Hepatocyte (in vitro differentiated cells): Measurements from ENCODE around the gene RABAC1.

ENCODE experiments used
- EZH2 ChIP-seq: fragments of 200-600 bp; sonication (generic); IDR thresholded peaks from 2 replicates; pipeline ENCODE4 v1.6.1; 2016; ENCODE audit warnings: antibody characterized with exemption, mild to moderate bottlenecking, borderline replicate concordance
- TF ChIP-seq, protein P1 (sequence below): fragments of 200-600 bp; sonication (generic); IDR thresholded peaks from 2 replicates; pipeline ENCODE4 v1.5.1; 2016; ENCODE audit warnings: antibody characterized with exemption, mild to moderate bottlenecking; ENCODE audit not compliant: poor library complexity

DNA sequence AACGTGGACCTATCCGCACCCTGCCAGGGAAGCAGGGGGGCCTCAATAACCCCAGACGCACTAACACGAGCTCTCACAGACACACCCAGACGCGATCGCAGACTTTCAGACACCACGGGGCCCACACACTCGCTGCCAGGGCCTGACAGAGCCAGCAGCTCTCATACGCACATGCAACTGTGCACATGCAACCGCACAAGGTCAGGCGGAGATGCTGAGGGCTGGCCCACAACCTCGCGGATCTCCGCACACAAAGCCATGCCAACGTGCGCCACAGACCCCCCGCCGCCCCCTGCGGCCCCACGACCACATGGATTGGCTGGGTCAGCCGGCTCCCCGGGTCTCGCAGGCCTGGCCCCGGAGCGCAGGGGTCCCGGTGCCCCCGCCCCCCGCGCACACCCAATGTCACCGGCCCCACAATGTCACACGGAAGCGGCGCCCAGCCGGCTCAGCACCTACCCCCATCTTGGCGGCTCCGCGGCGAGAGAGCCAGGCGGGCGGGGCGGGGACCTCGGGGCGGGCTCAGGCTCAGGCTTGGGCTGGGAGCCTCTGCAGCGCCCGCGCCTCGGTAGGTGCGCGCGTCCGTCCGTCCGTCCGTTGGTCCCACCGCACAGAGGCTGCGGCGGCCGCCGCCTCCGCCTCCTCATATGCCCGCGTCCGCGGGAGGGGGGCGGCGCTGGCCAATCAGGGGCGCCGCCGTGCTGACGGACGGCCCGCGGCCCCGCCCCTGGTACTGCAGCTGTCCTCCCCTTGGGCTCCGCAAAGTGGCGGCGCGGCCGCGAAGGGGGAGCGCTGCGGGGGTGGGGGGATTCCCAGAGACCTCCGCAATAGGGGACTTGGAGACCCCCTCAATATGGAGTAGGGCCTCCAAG, 34.7 kb upstream of the RABAC1 start, which contains the start of gene ATP1A3:
- peak; percentile 42 for TF ChIP-seq EZH2
- TF ChIP-seq, protein P1, sequence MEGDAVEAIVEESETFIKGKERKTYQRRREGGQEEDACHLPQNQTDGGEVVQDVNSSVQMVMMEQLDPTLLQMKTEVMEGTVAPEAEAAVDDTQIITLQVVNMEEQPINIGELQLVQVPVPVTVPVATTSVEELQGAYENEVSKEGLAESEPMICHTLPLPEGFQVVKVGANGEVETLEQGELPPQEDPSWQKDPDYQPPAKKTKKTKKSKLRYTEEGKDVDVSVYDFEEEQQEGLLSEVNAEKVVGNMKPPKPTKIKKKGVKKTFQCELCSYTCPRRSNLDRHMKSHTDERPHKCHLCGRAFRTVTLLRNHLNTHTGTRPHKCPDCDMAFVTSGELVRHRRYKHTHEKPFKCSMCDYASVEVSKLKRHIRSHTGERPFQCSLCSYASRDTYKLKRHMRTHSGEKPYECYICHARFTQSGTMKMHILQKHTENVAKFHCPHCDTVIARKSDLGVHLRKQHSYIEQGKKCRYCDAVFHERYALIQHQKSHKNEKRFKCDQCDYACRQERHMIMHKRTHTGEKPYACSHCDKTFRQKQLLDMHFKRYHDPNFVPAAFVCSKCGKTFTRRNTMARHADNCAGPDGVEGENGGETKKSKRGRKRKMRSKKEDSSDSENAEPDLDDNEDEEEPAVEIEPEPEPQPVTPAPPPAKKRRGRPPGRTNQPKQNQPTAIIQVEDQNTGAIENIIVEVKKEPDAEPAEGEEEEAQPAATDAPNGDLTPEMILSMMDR: no peak
